Panc1 (cell line): Measurements from ENCODE around the gene AP1B1. TPM values are rescaled to one million over a fixed set of nuclear protein-coding genes. Genes with fewer than 3 reads are reported as not detected.

ENCODE experiments used
- ATAC-seq: fragments of 200-7000 bp; cut with Tn5 transposase; 2 replicates; pipeline ENCODE4 v1.9.1; 2020; ENCODE audit warnings: mild to moderate bottlenecking, moderate library complexity
- BruUV-seq: library from RNA; stranded (reverse); fragments of 400-500 nt; replicated peaks from 2 replicates; lab custom pipeline; 2021; lab: Mats Ljungman, UMichigan
- CTCF ChIA-PET: fragments of 300-600 bp; sonication (Branson Sonifier 250); formaldehyde crosslinking; loops from one replicate; lab custom pipeline; 2022; ENCODE audit warnings: antibody characterized with exemption; lab: Charles Lee
- POLR2A ChIA-PET: fragments of 300-600 bp; sonication (Branson Sonifier 250); formaldehyde crosslinking; loops from one replicate; lab custom pipeline; 2022; ENCODE audit warnings: antibody characterized with exemption; lab: Charles Lee
- DNase-seq: peaks from one replicate; pipeline ENCODE4 v3.0.0-alpha.2; 2010; ENCODE audit warnings: low read depth, low spot score
- H3K27ac ChIP-seq: 2 replicates; pipeline ENCODE4 v1.5.1; 2011; ENCODE audit warnings: mild to moderate bottlenecking, low read length, inconsistent platforms
- H3K27me3 ChIP-seq: fragments of 200-500 bp; sonication (Bioruptor generic); 2 replicates; pipeline ENCODE4 v1.6.0; 2014; ENCODE audit warnings: low read length, inconsistent platforms; ENCODE audit not compliant: control insufficient read depth, insufficient read depth
- H3K36me3 ChIP-seq: fragments of 200-500 bp; sonication (Bioruptor generic); 2 replicates; pipeline ENCODE4 v1.5.1; 2014; ENCODE audit warnings: inconsistent platforms, mild to moderate bottlenecking, low read length, moderate library complexity; ENCODE audit not compliant: control insufficient read depth, insufficient read depth
- H3K4me1 ChIP-seq: 2 replicates; pipeline ENCODE4 v1.5.1; 2011; ENCODE audit warnings: inconsistent platforms, mild to moderate bottlenecking, low read length, moderate library complexity; ENCODE audit not compliant: control insufficient read depth, insufficient read depth
- H3K4me3 ChIP-seq, 2 experiments: 2 replicates each; pipeline ENCODE4 v1.5.1; 2011 to 2012; ENCODE audit warnings: low read depth in 2 of 2, low read length in 2 of 2, mild to moderate bottlenecking in 2 of 2, inconsistent platforms in 1 of 2, moderate library complexity in 1 of 2
- H3K9me3 ChIP-seq: fragments of 200-500 bp; sonication (Bioruptor generic); 2 replicates; pipeline ENCODE4 v1.5.1; 2014; ENCODE audit warnings: low read depth, mild to moderate bottlenecking, inconsistent platforms, low read length, moderate library complexity; ENCODE audit not compliant: control insufficient read depth, insufficient read depth
- CTCF ChIP-seq: fragments of 450-650 bp; IDR thresholded peaks from 2 replicates; pipeline ENCODE4 v1.5.1; 2017; ENCODE audit warnings: mild to moderate bottlenecking
- POLR2AphosphoS5 ChIP-seq: IDR thresholded peaks from 2 replicates; pipeline ENCODE4 v1.6.1; 2012; ENCODE audit warnings: mild to moderate bottlenecking, low read depth, low read length, moderate library complexity
- REST ChIP-seq, 2 experiments: IDR thresholded peaks; 2 replicates each; pipeline ENCODE4 v1.6.1; 2011 to 2012; ENCODE audit warnings: low read depth in 2 of 2, control low read depth in 1 of 2, low read length in 1 of 2, mild to moderate bottlenecking in 1 of 2, moderate library complexity in 1 of 2; ENCODE audit not compliant: insufficient read depth in 1 of 2
- SIN3A ChIP-seq: IDR thresholded peaks from 2 replicates; pipeline ENCODE4 v1.6.1; 2012; ENCODE audit warnings: low read depth, mild to moderate bottlenecking, low read length, moderate library complexity, borderline replicate concordance; ENCODE audit not compliant: insufficient read depth
- TCF7L2 ChIP-seq: IDR thresholded peaks from 2 replicates; pipeline ENCODE4 v1.6.1; 2011; ENCODE audit warnings: mild to moderate bottlenecking, low read depth, low read length, inconsistent platforms
- in situ Hi-C: cut with HindIII; loops from 2 replicates; pipeline ENCODE4 v1.10.0; 2016; ENCODE audit warnings: low sequenced_read_pairs, low pct_unique_long_range_greater_than_20kb
- intact Hi-C: fragments of 100-400 bp; cut with micrococcal nuclease; formaldehyde crosslinking; loops from one replicate; pipeline ENCODE4 v1.10.0; 2022; ENCODE audit not compliant: unreplicated experiment
- total RNA-seq: library from RNA; stranded (reverse); gene quantifications from one replicate; pipeline ENCODE4 v1.2.1, GENCODE V29; 2021; ENCODE audit not compliant: unreplicated experiment

Gene AP1B1
- total RNA-seq, 1 experiment from 2014 or later = 48.6 TPM

- CTCF ChIA-PET = no interaction called here
- ATAC-seq (no peak), DNase-seq (no peak)
- Histone ChIP-seq H3K27ac (no peak overlapping the region), H3K9me3 (no peaks in the 10 kb centered on the region), H3K36me3 (no peaks in the 10 kb centered on the region), H3K27me3 (no peaks in the 10 kb centered on the region), H3K4me1 (no peaks in the 10 kb centered on the region), H3K4me3 (no peak overlapping the region)
- intact Hi-C loops = no loop called here
- in situ Hi-C loops = no loop called here
- POLR2A ChIA-PET = no interaction called here
- no peak for TF ChIP-seq TCF7L2
- no peak for TF ChIP-seq REST (IDR thresholded peaks at IDR 0.05; ENCODE audit: insufficient read depth in 1 of 2, low read depth in 2 of 2, low read length in 1 of 2)
- no peak for TF ChIP-seq CTCF
- no peak for TF ChIP-seq SIN3A
- no peak for TF ChIP-seq POLR2AphosphoS5
- BruUV-seq = no TSS peak
Measured at GRCh38 chr22:29433856-29434255, 45.5 kb upstream of the AP1B1 start.

- no peaks in the 10 kb centered on the region; the same call in 1 of the 2 replicates for H3K27me3 ChIP-seq
- H3K9me3 ChIP-seq = no peaks in the 10 kb centered on the region
- no peak for TF ChIP-seq REST (IDR thresholded peaks at IDR 0.05; ENCODE audit: insufficient read depth in 1 of 2, low read depth in 2 of 2, low read length in 1 of 2)
- no peak for TF ChIP-seq SIN3A
- no peak for TF ChIP-seq POLR2AphosphoS5
- TF ChIP-seq TCF7L2 = no peak
- no peak for TF ChIP-seq CTCF
- DNase-seq (no peak), ATAC-seq (no peak)
- no peaks in the 10 kb centered on the region for H3K36me3 ChIP-seq
- intact Hi-C loops = no loop called here
- ChIA-PET CTCF (no interaction called here), POLR2A (no interaction called here)
- H3K4me1 ChIP-seq = no peaks in the 10 kb centered on the region
- H3K4me3 ChIP-seq = no peak overlapping the region
- BruUV-seq = no TSS peak
- no peak overlapping the region for H3K27ac ChIP-seq
- in situ Hi-C loops = no loop called here
Measured at GRCh38 chr22:29431986-29432385, 43.6 kb upstream of the AP1B1 start.
